Mesodermal cell (in vitro differentiated cells): ENCODE measurements around the gene MUC6.

Experiments used
- H3K27ac ChIP-seq: 2 replicates; pipeline ENCODE4 v1.7.0; 2013; ENCODE audit warnings: mild to moderate bottlenecking, low read depth, low read length, moderate library complexity; ENCODE audit not compliant: severe bottlenecking
- H3K36me3 ChIP-seq: 2 replicates; pipeline ENCODE4 v1.7.1; 2013; ENCODE audit warnings: mild to moderate bottlenecking, low read length, moderate library complexity; ENCODE audit not compliant: control insufficient read depth, insufficient read depth
- H3K4me1 ChIP-seq: one replicate; pipeline ENCODE4 v1.7.1; 2013; ENCODE audit warnings: mild to moderate bottlenecking, low read length; ENCODE audit not compliant: insufficient read depth, control insufficient read depth, poor library complexity, severe bottlenecking
- H3K4me3 ChIP-seq: 2 replicates; pipeline ENCODE4 v1.7.0; 2013; ENCODE audit warnings: low read length, control low read depth, mild to moderate bottlenecking; ENCODE audit not compliant: insufficient read depth, poor library complexity, severe bottlenecking; ENCODE audit errors: extremely low read depth
- H3K9me3 ChIP-seq: 2 replicates; pipeline ENCODE4 v1.7.1; 2013; ENCODE audit warnings: mild to moderate bottlenecking, low read length, moderate library complexity; ENCODE audit not compliant: control insufficient read depth
- WGBS, 2 experiments: methylation state at CpG; one replicate each; pipeline ENCODE4 v1.1.5; 2013; ENCODE audit warnings: missing lambda C conversion rate in 2 of 2; ENCODE audit not compliant: insufficient coverage in 2 of 2; 5-methylcytosine and 5-hydroxymethylcytosine counted together

Gene MUC6

GRCh38 chr11:1077417-1078119 lies 41.0 kb upstream of the MUC6 start:
- Histone ChIP-seq H3K36me3 (no peaks in the 10 kb centered on the region), H3K27ac (no peak overlapping the region), H3K4me1 (no peaks in the 10 kb centered on the region), H3K9me3 (no peaks in the 10 kb centered on the region), H3K4me3 (no peak overlapping the region)
- WGBS, 2 experiments = 86 to 88% methylated on average over 31 to 33 of the region's 33 CpGs

GRCh38 chr11:1077033-1077416 lies 40.5 kb upstream of the MUC6 start:
- Histone ChIP-seq H3K9me3 (no peaks in the 10 kb centered on the region), H3K4me3 (no peak overlapping the region), H3K27ac (no peak overlapping the region), H3K4me1 (no peaks in the 10 kb centered on the region), H3K36me3 (no peaks in the 10 kb centered on the region)
- 81 to 93% methylated on average over 4 to 5 of the region's 11 CpGs for WGBS, 2 experiments

GRCh38 chr11:1076061-1076665 lies 39.6 kb upstream of the MUC6 start:
- H3K4me1 ChIP-seq = no peaks in the 10 kb centered on the region
- H3K4me3 ChIP-seq = no peak overlapping the region
- H3K9me3 ChIP-seq = no peaks in the 10 kb centered on the region
- H3K36me3 ChIP-seq = no peaks in the 10 kb centered on the region
- H3K27ac ChIP-seq = no peak overlapping the region
- WGBS, 2 experiments = 87 to 88% methylated on average over 10 to 18 of the region's 18 CpGs

GRCh38 chr11:1075341-1075911 lies 38.9 kb upstream of the MUC6 start:
- Histone ChIP-seq H3K4me1 (no peaks in the 10 kb centered on the region), H3K27ac (no peak overlapping the region), H3K36me3 (no peaks in the 10 kb centered on the region), H3K4me3 (no peak overlapping the region), H3K9me3 (no peaks in the 10 kb centered on the region)
- 92 to 95% methylated on average over 28 of the region's 28 CpGs for WGBS, 2 experiments

GRCh38 chr11:1074244-1075221 lies 38.0 kb upstream of the MUC6 start, which contains the start of gene MUC2:
Gene MUC2 (plus strand): TSS chr11:1074874.
- Histone ChIP-seq H3K9me3 (no peaks in the 10 kb centered on the region), H3K27ac (no peak within 1 kb of the TSS), H3K4me3 (no peak within 1 kb of the TSS), H3K36me3 (no peaks in the 10 kb centered on the region), H3K4me1 (no peaks in the 10 kb centered on the region)
- 86 to 89% methylated on average over 27 to 30 of the region's 32 CpGs for WGBS, 2 experiments

GRCh38 chr11:1073851-1074243 lies 37.3 kb upstream of the MUC6 start:
- 84 to 98% methylated on average over 9 of the region's 11 CpGs for WGBS, 2 experiments
- no peak overlapping the region for H3K4me3 ChIP-seq
- no peaks in the 10 kb centered on the region for H3K4me1 ChIP-seq
- H3K36me3 ChIP-seq = no peaks in the 10 kb centered on the region
- H3K27ac ChIP-seq = no peak overlapping the region
- H3K9me3 ChIP-seq = no peaks in the 10 kb centered on the region

GRCh38 chr11:1073261-1073724 lies 36.8 kb upstream of the MUC6 start:
- Histone ChIP-seq H3K4me1 (no peaks in the 10 kb centered on the region), H3K9me3 (no peaks in the 10 kb centered on the region), H3K36me3 (no peaks in the 10 kb centered on the region), H3K4me3 (no peak overlapping the region), H3K27ac (no peak overlapping the region)
- WGBS, 2 experiments = 79% methylated on average over 11 to 13 of the region's 13 CpGs

GRCh38 chr11:1072821-1073231 lies 36.3 kb upstream of the MUC6 start:
- no peaks in the 10 kb centered on the region for H3K4me1 ChIP-seq
- H3K9me3 ChIP-seq = no peaks in the 10 kb centered on the region
- H3K36me3 ChIP-seq = no peaks in the 10 kb centered on the region
- no peak overlapping the region for H3K27ac ChIP-seq
- H3K4me3 ChIP-seq = no peak overlapping the region
- 78 to 84% methylated on average over 7 to 9 of the region's 9 CpGs for WGBS, 2 experiments

- no peak overlapping the region for H3K4me3 ChIP-seq
- no peaks in the 10 kb centered on the region for H3K4me1 ChIP-seq
- H3K36me3 ChIP-seq = no peaks in the 10 kb centered on the region
- 85 to 92% methylated on average over 9 to 12 of the region's 18 CpGs for WGBS, 2 experiments
- H3K9me3 ChIP-seq = no peaks in the 10 kb centered on the region
- no peak overlapping the region for H3K27ac ChIP-seq
Measured at GRCh38 chr11:1072116-1072820, 35.8 kb upstream of the MUC6 start.

GRCh38 chr11:1071571-1072115 lies 35.1 kb upstream of the MUC6 start:
- 86 to 90% methylated on average over 14 to 20 of the region's 21 CpGs for WGBS, 2 experiments
- Histone ChIP-seq H3K4me1 (no peaks in the 10 kb centered on the region), H3K27ac (no peak overlapping the region), H3K4me3 (no peak overlapping the region), H3K36me3 (no peaks in the 10 kb centered on the region), H3K9me3 (no peaks in the 10 kb centered on the region)
